Posterior vena cava (tissue), 2 donors: Measurements from ENCODE around the gene PCYT1A. TPM values are rescaled to one million over a fixed set of nuclear protein-coding genes. Genes with fewer than 3 reads are reported as not detected.
"Not testable (repeated sequence)": the region's sequence is repeated elsewhere in the genome, so short reads cannot be mapped to it uniquely, and the experiment has no call there.

ENCODE experiments used
- DNase-seq: peaks from one replicate; pipeline ENCODE4 v3.0.0-alpha.2; 2020; ENCODE audit warnings: low spot score
- intact Hi-C, 2 donors: fragments of 100-400 bp; cut with DNase I; formaldehyde crosslinking; loops; one replicate each; pipeline versions ENCODE4 v1.14.1 to v1.14.2; 2022 to 2023
- total RNA-seq, 2 donors: library from RNA; stranded (reverse); fragmentation: NEBNext Ultra II Directional; extraction: Animal tissue kit (Norgen Biotek cat#: 25700); gene quantifications; one replicate each; pipeline ENCODE4 v1.2.1, GENCODE V29; 2021
- donor health status: DM: yes; HTN: yes; CAD: no.
- donor health status: DM: yes; HTN: yes; CAD: no.

Gene PCYT1A
- total RNA-seq, 2 donors from 2014 or later: 62.9 to 64.9 TPM

GRCh38 chr3:196219970-196220311 is 67.6 kb downstream of the PCYT1A start:
- intact Hi-C loops: no loop called here
- DNase-seq: peak; percentile 84

DNA sequence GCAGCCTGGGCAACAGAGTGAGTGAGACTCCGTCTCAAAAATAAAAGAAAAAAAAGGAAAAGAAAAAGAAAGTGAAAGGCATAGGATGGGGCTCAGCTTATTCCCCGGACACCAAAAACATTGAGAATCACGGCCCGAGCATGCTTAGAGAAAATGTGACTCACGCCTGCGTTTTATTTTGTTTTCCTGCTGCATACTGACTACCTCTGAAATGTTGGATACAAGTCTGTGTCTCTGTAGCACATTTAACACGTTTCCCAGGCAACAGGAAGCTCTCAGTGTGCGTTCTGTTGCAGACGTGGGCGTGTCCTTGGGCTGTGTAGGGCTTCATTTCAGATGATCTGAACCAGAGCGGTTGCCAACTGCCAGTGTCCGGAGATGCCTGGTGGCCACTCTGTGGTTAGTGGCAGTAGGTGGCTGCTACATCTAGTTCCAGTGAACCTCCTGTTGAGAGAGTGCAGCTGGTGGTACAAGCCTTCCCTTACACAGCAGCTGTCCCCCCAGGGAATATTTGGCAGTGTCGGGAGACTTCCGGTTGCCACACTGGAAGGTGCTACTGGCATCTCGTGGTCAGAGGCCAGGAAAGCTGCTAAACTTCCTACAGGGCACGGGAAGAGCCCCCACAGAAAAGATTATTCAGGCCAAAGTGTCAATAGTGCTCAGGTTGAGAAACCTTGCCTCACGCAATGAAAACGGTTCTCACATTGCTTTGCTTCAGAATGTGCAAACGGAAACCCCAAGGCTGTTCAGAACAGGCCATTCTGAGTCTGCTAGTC is 68.1 kb downstream of the PCYT1A start:
- intact Hi-C loops: no loop called here
- peak; percentile 92 for DNase-seq

- intact Hi-C loops: no loop called here
- peak; percentile 15 for DNase-seq
Measured at GRCh38 chr3:196218155-196218712, 69.3 kb downstream of the PCYT1A start.

- intact Hi-C loops: no loop called here
- DNase-seq: peak; percentile 60
Measured at GRCh38 chr3:196217307-196218154, 70.0 kb downstream of the PCYT1A start.

DNA sequence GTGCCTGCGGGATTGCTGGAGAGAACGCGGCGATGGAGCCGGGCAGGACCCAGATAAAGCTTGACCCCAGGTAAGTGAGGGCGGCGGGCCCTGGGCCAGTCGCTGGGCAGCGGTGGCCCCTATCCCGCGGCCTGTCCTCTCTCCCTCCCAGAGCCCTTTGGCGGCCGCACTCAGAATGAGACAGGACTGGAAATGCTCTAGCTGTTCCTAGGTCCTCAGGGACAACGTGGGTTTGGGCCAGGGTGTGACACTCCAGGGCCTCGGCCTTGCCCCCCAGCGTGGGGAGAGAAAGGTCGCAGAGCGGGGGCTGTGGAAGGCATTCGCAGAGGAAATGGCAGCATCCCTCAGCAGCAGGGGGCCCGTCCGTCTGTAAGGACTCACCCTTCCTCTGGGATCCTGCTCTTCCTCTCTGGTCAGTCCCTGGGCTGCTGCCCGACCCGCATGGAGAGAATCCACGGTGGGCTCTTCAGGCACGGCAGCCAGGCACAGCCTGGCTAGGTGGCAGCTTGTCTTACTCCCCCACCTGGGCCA is 70.8 kb downstream of the PCYT1A start:
- DNase-seq: peak; percentile 56
- intact Hi-C loops: no loop called here

- peak; percentile 57 for DNase-seq
- intact Hi-C loops: no loop called here
Measured at GRCh38 chr3:196216089-196216564, 71.4 kb downstream of the PCYT1A start, which contains the start of gene SLC51A. Gene SLC51A, plus strand, starts transcription at chr3:196216534. Its CDS starts 179 bp downstream, at chr3:196216713.

GRCh38 chr3:196215493-196216020 is 72.0 kb downstream of the PCYT1A start:
- DNase-seq: peak; percentile 65
- intact Hi-C loops: no loop called here

DNA sequence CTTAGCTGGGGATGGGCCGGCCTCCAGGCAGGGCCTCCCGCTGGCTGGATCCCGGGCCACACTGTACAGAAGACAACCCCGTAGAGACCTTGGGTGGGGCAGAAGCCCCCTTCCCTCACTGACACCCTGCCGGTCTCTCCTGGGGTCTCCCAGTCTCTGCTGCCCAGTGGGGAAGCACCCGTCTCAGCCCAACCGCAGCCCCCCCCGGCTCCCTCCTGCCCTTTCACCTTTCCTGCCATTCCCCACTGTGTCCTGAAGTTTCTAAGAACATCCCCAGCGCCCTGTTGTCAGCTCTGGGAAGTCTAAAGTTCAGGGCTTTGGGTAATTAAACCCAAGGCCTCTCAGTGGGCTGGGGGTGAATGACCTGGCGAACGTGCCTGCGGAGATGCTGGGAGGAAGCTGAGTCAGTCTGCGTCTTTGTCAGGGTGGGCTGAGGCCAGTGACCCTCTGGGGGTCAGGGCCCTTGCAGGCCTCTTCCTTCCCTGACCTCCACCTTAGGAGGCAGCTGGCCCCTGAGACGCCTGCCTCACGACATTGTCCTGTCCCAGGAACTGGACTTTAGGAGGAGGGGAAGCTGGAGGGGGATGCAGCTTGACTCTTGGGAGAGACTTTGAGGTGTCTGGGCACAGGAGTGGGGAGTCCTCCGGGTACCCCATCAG is 72.6 kb downstream of the PCYT1A start:
- intact Hi-C loops: no loop called here
- peak; percentile 63 for DNase-seq

- intact Hi-C loops: no loop called here
- DNase-seq: peak; percentile 74
Measured at GRCh38 chr3:196210673-196211556, 76.6 kb downstream of the PCYT1A start, which contains the start of gene ZDHHC19. Gene ZDHHC19, minus strand, starts transcription at chr3:196211400. Its CDS starts 85 bp downstream, at chr3:196211315.

GRCh38 chr3:196209944-196210672 is 77.4 kb downstream of the PCYT1A start:
- DNase-seq, intact Hi-C loops: not testable (repeated sequence)

- intact Hi-C loops: no loop called here
- DNase-seq: peak; percentile 80
Measured at GRCh38 chr3:196208942-196209695, 78.4 kb downstream of the PCYT1A start.

DNA sequence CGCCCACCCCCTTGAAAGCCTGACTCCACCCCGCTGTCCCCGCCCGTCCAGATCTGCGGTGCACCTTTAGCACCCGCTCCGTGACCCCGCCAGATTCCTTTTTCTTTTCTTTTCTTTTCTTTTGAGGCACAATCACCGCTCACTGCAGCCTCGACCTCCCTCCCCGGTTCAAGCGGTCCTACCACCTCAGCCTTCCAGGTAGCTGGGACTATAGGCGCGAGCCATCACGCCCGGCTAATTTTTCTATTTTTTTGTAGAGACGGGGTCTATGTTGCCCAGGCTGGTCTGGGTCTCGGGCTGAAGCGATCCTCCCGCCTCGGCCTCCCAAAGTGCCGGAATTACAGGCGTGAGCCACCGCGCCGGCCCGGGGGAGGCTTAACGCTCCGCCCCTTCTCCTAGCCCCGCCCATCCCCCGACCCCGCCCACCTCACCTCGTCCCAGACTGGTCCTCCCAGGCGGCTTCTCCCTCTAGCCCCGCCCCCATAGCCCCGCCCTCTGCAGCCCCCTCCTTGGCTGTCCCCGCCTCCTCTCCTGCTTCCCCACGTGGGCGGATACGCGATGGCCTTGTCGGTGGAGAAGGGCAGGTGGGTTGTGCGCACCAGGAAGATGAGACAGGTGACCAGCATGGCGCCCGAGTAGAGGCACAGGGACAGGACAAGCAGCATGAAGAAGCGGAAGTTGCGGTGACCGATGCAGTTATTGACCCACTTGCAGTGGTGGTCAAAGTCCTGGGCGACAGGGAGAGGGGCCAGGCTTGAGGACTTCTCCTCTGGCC is 79.5 kb downstream of the PCYT1A start:
- DNase-seq: no peak
- intact Hi-C loops: no loop called here

DNA sequence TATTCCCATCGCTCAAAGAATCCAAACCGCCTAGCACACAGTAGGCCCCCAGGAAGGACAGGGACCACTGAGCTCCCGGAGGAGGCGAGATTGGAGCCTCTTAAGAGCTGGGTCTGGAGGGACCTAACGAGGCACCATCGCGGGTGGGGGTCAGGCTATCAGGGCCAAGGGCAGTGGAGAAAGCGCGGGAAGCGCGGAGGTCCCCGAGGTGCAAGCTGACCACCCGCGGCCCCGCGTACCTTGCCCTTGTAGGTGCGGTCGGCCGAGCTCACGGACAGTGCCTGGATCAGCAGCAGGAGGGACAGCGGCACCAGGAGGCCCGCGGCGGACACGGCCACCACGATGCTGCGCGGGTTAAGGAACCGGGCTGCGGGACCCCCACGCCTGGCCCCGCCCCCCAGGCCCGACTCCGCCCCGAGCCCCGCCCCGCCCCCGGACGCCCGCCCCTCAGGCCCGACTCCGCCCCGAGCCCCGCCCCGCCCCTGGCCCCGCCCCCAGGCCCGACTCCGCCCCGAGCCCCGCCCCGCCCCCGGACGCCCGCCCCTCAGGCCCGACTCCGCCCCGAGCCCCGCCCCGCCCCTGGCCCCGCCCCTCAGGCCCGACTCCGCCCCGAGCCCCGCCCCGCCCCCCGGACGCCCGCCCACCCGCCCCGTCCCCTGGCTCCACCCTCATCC is 80.2 kb downstream of the PCYT1A start:
- DNase-seq: no peak
- intact Hi-C loops: no loop called here

- intact Hi-C loops, DNase-seq: not testable (repeated sequence)
Measured at GRCh38 chr3:196205442-196206205, 81.9 kb downstream of the PCYT1A start.

GRCh38 chr3:196203846-196204245 is 83.7 kb downstream of the PCYT1A start:
- no peak for DNase-seq
- intact Hi-C loops: no loop called here
